Measurements from ENCODE around the gene USP25.

Gene USP25

GRCh38 chr21:15788847-15789523 is 59.2 kb downstream of the USP25 start:
- TF ChIP-seq CREB1 (IDR thresholded peaks at IDR 0.05; ENCODE audit: low read depth) = no peak
- TF ChIP-seq TEAD4 (IDR thresholded peaks at IDR 0.05) = peak; percentile 59

- TF ChIP-seq ZBTB7A (IDR thresholded peaks at IDR 0.05; ENCODE audit: low read depth) (no peak), TEAD4 (IDR thresholded peaks at IDR 0.05) (no peak), MAX (IDR thresholded peaks at IDR 0.05) (no peak), YY1 (IDR thresholded peaks at IDR 0.05; ENCODE audit: low read depth) (no peak), CREB1 (IDR thresholded peaks at IDR 0.05; ENCODE audit: low read depth) (no peak), REST (IDR thresholded peaks at IDR 0.05; ENCODE audit: low read depth) (no peak), FOXM1 (IDR thresholded peaks at IDR 0.05; ENCODE audit: borderline replicate concordance, low read depth) (no peak), TAF1 (IDR thresholded peaks at IDR 0.05; ENCODE audit: low read depth) (no peak), EGR1 (IDR thresholded peaks at IDR 0.05) (no peak), EP300 (IDR thresholded peaks at IDR 0.05; ENCODE audit: borderline replicate concordance) (no peak), NFIC (IDR thresholded peaks at IDR 0.05) (no peak), RAD21 (IDR thresholded peaks at IDR 0.05; ENCODE audit: low read depth) (no peak), TCF12 (IDR thresholded peaks at IDR 0.05; ENCODE audit: low read depth) (no peak), USF1 (IDR thresholded peaks at IDR 0.05) (no peak)
Observed at GRCh38 chr21:15793109-15793508, 63.3 kb downstream of the USP25 start.

- TF ChIP-seq TEAD4 (IDR thresholded peaks at IDR 0.05) (no peak), NFIC (IDR thresholded peaks at IDR 0.05) (no peak), FOXM1 (IDR thresholded peaks at IDR 0.05; ENCODE audit: borderline replicate concordance, low read depth) (no peak), MAX (IDR thresholded peaks at IDR 0.05) (no peak), YY1 (IDR thresholded peaks at IDR 0.05; ENCODE audit: low read depth) (no peak), RAD21 (IDR thresholded peaks at IDR 0.05; ENCODE audit: low read depth) (no peak), ZBTB7A (IDR thresholded peaks at IDR 0.05; ENCODE audit: low read depth) (no peak), CEBPB (IDR thresholded peaks at IDR 0.05) (no peak), CREB1 (IDR thresholded peaks at IDR 0.05; ENCODE audit: low read depth) (no peak), EGR1 (IDR thresholded peaks at IDR 0.05) (no peak), TAF1 (IDR thresholded peaks at IDR 0.05; ENCODE audit: low read depth) (no peak), TCF12 (IDR thresholded peaks at IDR 0.05; ENCODE audit: low read depth) (no peak), USF1 (IDR thresholded peaks at IDR 0.05) (no peak), REST (IDR thresholded peaks at IDR 0.05; ENCODE audit: low read depth) (no peak), EP300 (IDR thresholded peaks at IDR 0.05; ENCODE audit: borderline replicate concordance) (no peak)
Observed at GRCh38 chr21:15793550-15794235, 63.9 kb downstream of the USP25 start.

GRCh38 chr21:15794277-15794912 is 64.6 kb downstream of the USP25 start:
- TF ChIP-seq EP300 (IDR thresholded peaks at IDR 0.05; ENCODE audit: borderline replicate concordance) = no peak
- no peak for TF ChIP-seq MAX (IDR thresholded peaks at IDR 0.05)
- no peak for TF ChIP-seq TAF1 (IDR thresholded peaks at IDR 0.05; ENCODE audit: low read depth)
- TF ChIP-seq RAD21 (IDR thresholded peaks at IDR 0.05; ENCODE audit: low read depth) = no peak
- no peak for TF ChIP-seq TEAD4 (IDR thresholded peaks at IDR 0.05)
- TF ChIP-seq YY1 (IDR thresholded peaks at IDR 0.05; ENCODE audit: low read depth) = no peak
- no peak for TF ChIP-seq FOXM1 (IDR thresholded peaks at IDR 0.05; ENCODE audit: borderline replicate concordance, low read depth)
- TF ChIP-seq CEBPB (IDR thresholded peaks at IDR 0.05) = no peak
- no peak for TF ChIP-seq NFIC (IDR thresholded peaks at IDR 0.05)

GRCh38 chr21:15795533-15795932 is 65.8 kb downstream of the USP25 start:
- TF ChIP-seq ZBTB7A (IDR thresholded peaks at IDR 0.05; ENCODE audit: low read depth) (no peak), REST (IDR thresholded peaks at IDR 0.05; ENCODE audit: low read depth) (no peak), EGR1 (IDR thresholded peaks at IDR 0.05) (no peak), FOXM1 (IDR thresholded peaks at IDR 0.05; ENCODE audit: borderline replicate concordance, low read depth) (no peak), MAX (IDR thresholded peaks at IDR 0.05) (no peak), YY1 (IDR thresholded peaks at IDR 0.05; ENCODE audit: low read depth) (no peak), TCF12 (IDR thresholded peaks at IDR 0.05; ENCODE audit: low read depth) (no peak), CREB1 (IDR thresholded peaks at IDR 0.05; ENCODE audit: low read depth) (no peak), NFIC (IDR thresholded peaks at IDR 0.05) (no peak), TAF1 (IDR thresholded peaks at IDR 0.05; ENCODE audit: low read depth) (no peak), TEAD4 (IDR thresholded peaks at IDR 0.05) (no peak), CEBPB (IDR thresholded peaks at IDR 0.05) (no peak), RAD21 (IDR thresholded peaks at IDR 0.05; ENCODE audit: low read depth) (no peak), EP300 (IDR thresholded peaks at IDR 0.05; ENCODE audit: borderline replicate concordance) (no peak), USF1 (IDR thresholded peaks at IDR 0.05) (no peak)

Data from Ishikawa (cell line).